ENCODE results near the gene KCNC2. TPM values are rescaled to one million over a fixed set of nuclear protein-coding genes. Genes with fewer than 3 reads are reported as not detected.

The KCNC2 gene
- total and polyA plus RNA-seq, 2 donors (not counting 3 experiments of a cell fraction or from before 2014, with no cell fraction given): not detected

DNA sequence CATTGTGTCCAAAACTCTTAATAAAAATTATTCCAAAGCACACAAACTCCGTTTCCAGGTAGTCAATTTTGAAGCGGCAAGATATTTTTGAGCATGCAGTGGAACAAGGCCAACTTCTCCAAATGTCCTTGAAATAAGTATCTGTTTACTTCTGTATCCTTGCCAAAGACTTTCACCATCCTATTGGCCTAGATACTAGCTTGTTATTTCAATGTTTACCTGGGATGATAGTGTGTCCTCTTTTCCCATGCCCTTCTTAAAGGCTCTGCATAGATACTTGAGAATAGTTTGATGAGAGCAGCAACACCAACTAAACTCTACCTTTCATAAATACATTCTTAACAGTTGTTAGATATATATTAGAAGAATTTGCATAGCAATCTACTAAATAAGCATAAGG, 160.9 kb downstream of the KCNC2 start:
- dilution Hi-C loops (cut with MboI; ENCODE audit: extremely low pct_ligation_motif_present, low sequenced_read_pairs): no loop called here
- CTCF ChIA-PET: no interaction called here

DNA sequence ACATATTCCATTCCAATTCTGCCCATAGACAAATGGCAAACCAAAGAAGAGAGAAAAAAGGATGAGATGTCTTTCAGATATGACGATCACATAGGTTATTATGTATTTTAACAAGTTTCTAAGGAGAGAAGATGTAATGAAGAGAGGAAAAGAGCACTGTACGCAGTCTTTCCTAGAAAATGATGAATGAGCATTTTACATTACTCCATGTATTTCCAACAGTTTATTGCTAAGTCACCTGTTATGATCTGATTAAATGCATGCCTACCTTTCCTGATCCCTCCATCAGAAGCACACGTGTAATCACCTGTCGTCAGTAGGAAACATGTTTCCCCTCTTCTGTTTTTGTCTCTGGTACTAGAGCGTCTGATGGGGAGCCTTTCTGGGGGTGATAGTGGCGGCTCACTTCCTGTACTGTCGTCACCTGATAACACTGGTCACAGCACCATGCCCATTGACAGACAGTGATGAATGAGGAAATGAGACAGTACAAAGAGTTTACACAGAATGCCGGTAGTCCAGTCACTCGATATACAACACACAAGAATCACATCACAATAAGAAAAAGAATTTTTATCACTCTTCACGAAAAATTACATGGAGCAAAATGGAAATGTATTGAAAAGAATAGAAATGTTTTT, 161.6 kb downstream of the KCNC2 start:
- no peak overlapping the region for H3K4me2 ChIP-seq (ENCODE audit: insufficient read depth, low read length)
- H2AFZ ChIP-seq (ENCODE audit: low read depth, low read length): no peak overlapping the region
- ChIA-PET CTCF (no interaction called here), POLR2A (no interaction called here)
- H3K79me2 ChIP-seq (ENCODE audit: control insufficient read depth, insufficient read depth, low read length): no peaks in the 10 kb centered on the region
- no peak overlapping the region for H3K4me3 ChIP-seq (replicated peaks in 1 of 3; ENCODE audit: insufficient read depth in 1 of 3, low read depth in 1 of 3, low read length in 3 of 3)
- no peaks in the 10 kb centered on the region for H3K9me1 ChIP-seq (replicated peaks; ENCODE audit: control insufficient read depth, extremely low read depth, insufficient read depth, low read length)
- no peaks in the 10 kb centered on the region for H4K20me1 ChIP-seq (replicated peaks; ENCODE audit: control insufficient read depth, extremely low read depth, insufficient read depth, low read length)
- H3K4me1 ChIP-seq (ENCODE audit: control insufficient read depth, extremely low read depth, insufficient read depth, low read length): no peaks in the 10 kb centered on the region
- FAIRE-seq: no peak
- H3K9ac ChIP-seq (replicated peaks; ENCODE audit: extremely low read depth, insufficient read depth, low read length): no peak overlapping the region
- DNase-seq (ENCODE audit: low read depth, low spot score): no peak
- TF ChIP-seq POLR2A (IDR thresholded peaks at IDR 0.05; ENCODE audit: low read depth, low read length) (no peak), FOS (IDR thresholded peaks at IDR 0.05; ENCODE audit: borderline replicate concordance, insufficient read depth, low read length) (no peak), EZH2 (IDR thresholded peaks at IDR 0.05; ENCODE audit: borderline replicate concordance, low read depth, low read length, severe bottlenecking) (no peak), GATA2 (IDR thresholded peaks at IDR 0.05; ENCODE audit: insufficient read depth, insufficient read length, low read depth, low read length) (no peak), POLR2AphosphoS5 (IDR thresholded peaks at IDR 0.05; ENCODE audit: insufficient read depth, low read depth, low read length) (no peak), MYC (IDR thresholded peaks at IDR 0.05; ENCODE audit: low read depth, low read length) (no peak), JUN (IDR thresholded peaks at IDR 0.05; ENCODE audit: borderline replicate concordance, insufficient read depth, insufficient read length, low read depth) (no peak), CTCF (IDR thresholded peaks at IDR 0.05; ENCODE audit: extremely low read depth in 1 of 2, insufficient read depth in 1 of 2, low read depth in 1 of 2, low read length in 2 of 2) (no peak)
- TF ChIP-seq, protein P1, sequence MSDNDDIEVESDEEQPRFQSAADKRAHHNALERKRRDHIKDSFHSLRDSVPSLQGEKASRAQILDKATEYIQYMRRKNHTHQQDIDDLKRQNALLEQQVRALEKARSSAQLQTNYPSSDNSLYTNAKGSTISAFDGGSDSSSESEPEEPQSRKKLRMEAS (IDR thresholded peaks at IDR 0.05; ENCODE audit: insufficient read depth, insufficient read length): no peak
- no peaks in the 10 kb centered on the region for H3K9me3 ChIP-seq (replicated peaks; ENCODE audit: control insufficient read depth, insufficient read depth, low read length)
- intact Hi-C loops (cut with micrococcal nuclease) (no loop called here), dilution Hi-C loops (cut with MboI; ENCODE audit: extremely low pct_ligation_motif_present, low sequenced_read_pairs) (no loop called here)
- H3K36me3 ChIP-seq (ENCODE audit: control insufficient read depth in 2 of 2, extremely low read depth in 1 of 2, insufficient read depth in 2 of 2, low read length in 2 of 2): no peaks in the 10 kb centered on the region
- no peaks in the 10 kb centered on the region for H3K27me3 ChIP-seq (ENCODE audit: control insufficient read depth in 2 of 2, insufficient read depth in 2 of 2, low read length in 2 of 2)
- no TSS peak for BruUV-seq (replicated peaks)
- H3K27ac ChIP-seq (ENCODE audit: insufficient read depth, low read depth, low read length): no peak overlapping the region

More for the DNA sequence above, 160.9 kb downstream of the KCNC2 start:
- no TSS peak for BruUV-seq (replicated peaks)
- Histone ChIP-seq H3K36me3 (ENCODE audit: control insufficient read depth in 2 of 2, extremely low read depth in 1 of 2, insufficient read depth in 2 of 2, low read length in 2 of 2) (no peaks in the 10 kb centered on the region), H3K9ac (replicated peaks; ENCODE audit: extremely low read depth, insufficient read depth, low read length) (no peak overlapping the region), H3K4me1 (ENCODE audit: control insufficient read depth, extremely low read depth, insufficient read depth, low read length) (no peaks in the 10 kb centered on the region), H3K9me1 (replicated peaks; ENCODE audit: control insufficient read depth, extremely low read depth, insufficient read depth, low read length) (no peaks in the 10 kb centered on the region), H3K4me2 (ENCODE audit: insufficient read depth, low read length) (no peak overlapping the region), H4K20me1 (replicated peaks; ENCODE audit: control insufficient read depth, extremely low read depth, insufficient read depth, low read length) (no peaks in the 10 kb centered on the region), H3K79me2 (ENCODE audit: control insufficient read depth, insufficient read depth, low read length) (no peaks in the 10 kb centered on the region), H3K4me3 (replicated peaks in 1 of 3; ENCODE audit: insufficient read depth in 1 of 3, low read depth in 1 of 3, low read length in 3 of 3) (no peak overlapping the region), H3K27ac (ENCODE audit: insufficient read depth, low read depth, low read length) (no peak overlapping the region), H3K27me3 (ENCODE audit: control insufficient read depth in 2 of 2, insufficient read depth in 2 of 2, low read length in 2 of 2) (no peaks in the 10 kb centered on the region), H2AFZ (ENCODE audit: low read depth, low read length) (no peak overlapping the region), H3K9me3 (replicated peaks; ENCODE audit: control insufficient read depth, insufficient read depth, low read length) (no peaks in the 10 kb centered on the region)
- TF ChIP-seq POLR2AphosphoS5 (IDR thresholded peaks at IDR 0.05; ENCODE audit: insufficient read depth, low read depth, low read length): no peak
- no peak for TF ChIP-seq MYC (IDR thresholded peaks at IDR 0.05; ENCODE audit: low read depth, low read length)
- TF ChIP-seq, protein P1 (IDR thresholded peaks at IDR 0.05; ENCODE audit: insufficient read depth, insufficient read length): no peak
- TF ChIP-seq EZH2 (IDR thresholded peaks at IDR 0.05; ENCODE audit: borderline replicate concordance, low read depth, low read length, severe bottlenecking): no peak
- no peak for TF ChIP-seq JUN (IDR thresholded peaks at IDR 0.05; ENCODE audit: borderline replicate concordance, insufficient read depth, insufficient read length, low read depth)
- intact Hi-C loops (cut with micrococcal nuclease): no loop called here
- POLR2A ChIA-PET: no interaction called here
- no peak for FAIRE-seq
- DNase-seq (ENCODE audit: low read depth, low spot score): no peak

All from endothelial cell of umbilical vein (primary cell).